ENCODE results near the gene SPATA6. TPM values are rescaled to one million over a fixed set of nuclear protein-coding genes. Genes with fewer than 3 reads are reported as not detected.
"Not testable (repeated sequence)": the region's sequence is repeated elsewhere in the genome, so short reads cannot be mapped to it uniquely, and the experiment has no call there.

The SPATA6 gene
- total and polyA plus RNA-seq, 12 donors: 1.7 to 13.6 (median 8.6) TPM

- H3K4me1 ChIP-seq: no peaks in the 10 kb centered on the region
- intact Hi-C loops (cut with DNase I): no loop called here
- H3K27me3 ChIP-seq: peaks cover 0 to 14% (median 0%) of the 10 kb centered on the region in 7 donors
- no peak overlapping the region for H3K4me3 ChIP-seq
- no peaks in the 10 kb centered on the region for H3K9me3 ChIP-seq
- no peaks in the 10 kb centered on the region for H3K36me3 ChIP-seq
- H3K27ac ChIP-seq: no peak overlapping the region
- DNase-seq (no peak), ATAC-seq (no peak)
- TF ChIP-seq CTCF (IDR thresholded peaks at IDR 0.05): no peak
Measured at GRCh38 chr1:48480504-48480903, 8.5 kb upstream of the SPATA6 start.

- H3K36me3 ChIP-seq; H3K9me3 ChIP-seq; intact Hi-C loops (cut with DNase I); DNase-seq; H3K4me1 ChIP-seq; H3K4me3 ChIP-seq; ATAC-seq; H3K27ac ChIP-seq: not testable (repeated sequence)
- H3K27me3 ChIP-seq: peaks cover 0 to 14% (median 0%) of the 10 kb centered on the region in 7 donors
- WGBS, 2 donors: 58 to 100% methylated on average over 1 to 2 of the region's 4 CpGs
Measured at GRCh38 chr1:48480023-48480422, 8.0 kb upstream of the SPATA6 start.

GRCh38 chr1:48472638-48473037 is 634 bp upstream of the SPATA6 start:
- no peak for DNase-seq
- Histone ChIP-seq H3K36me3 (no peaks in the 10 kb centered on the region), H3K27ac (peak overlapping the region; percentile 84 to 92 (median 88)), H3K4me3 (peak overlapping the region; percentile 69 to 89 (median 78)), H3K27me3 (no peaks in the 10 kb centered on the region), H3K4me1 (peaks cover 3 to 35% (median 33%) of the 10 kb centered on the region in 9 donors), H3K9me3 (no peaks in the 10 kb centered on the region)
- TF ChIP-seq CTCF (IDR thresholded peaks at IDR 0.05): no peak
- ATAC-seq: no peak
- WGBS, 2 donors: 35 to 51% methylated on average over 5 of the region's 5 CpGs
- intact Hi-C loops (cut with DNase I): no loop called here

- no peak for ATAC-seq
- no peaks in the 10 kb centered on the region for H3K36me3 ChIP-seq
- H3K4me3 ChIP-seq: peak overlapping the region; percentile 69 to 89 (median 78)
- DNase-seq: peak in 1 of 2 donors; percentile 5
- TF ChIP-seq CTCF (IDR thresholded peaks at IDR 0.05): no peak
- WGBS, 2 donors: 16 to 20% methylated on average over 17 of the region's 17 CpGs
- peak overlapping the region; percentile 84 to 92 (median 88) for H3K27ac ChIP-seq
- intact Hi-C loops (cut with DNase I): no loop called here
- no peaks in the 10 kb centered on the region for H3K9me3 ChIP-seq
- H3K27me3 ChIP-seq: no peaks in the 10 kb centered on the region
- H3K4me1 ChIP-seq: peaks cover 3 to 38% (median 33%) of the 10 kb centered on the region in 9 donors
Measured at GRCh38 chr1:48470950-48471690, 884 bp downstream of the SPATA6 start.

GRCh38 chr1:48470481-48470855 is 1.5 kb downstream of the SPATA6 start:
- H3K4me3 ChIP-seq: peak overlapping the region in 9 of 10 donors; percentile 69 to 89 (median 79)
- WGBS, 2 donors: 15 to 23% methylated on average over 6 of the region's 6 CpGs
- peak overlapping the region; percentile 84 to 92 (median 88) for H3K27ac ChIP-seq
- TF ChIP-seq CTCF (IDR thresholded peaks at IDR 0.05): no peak
- H3K27me3 ChIP-seq: no peaks in the 10 kb centered on the region
- H3K4me1 ChIP-seq: peaks cover 3 to 38% (median 33%) of the 10 kb centered on the region in 9 donors
- peak in 4 of 8 donors; percentile 25 to 43 (median 32) for ATAC-seq
- intact Hi-C loops (cut with DNase I): no loop called here
- H3K36me3 ChIP-seq: no peaks in the 10 kb centered on the region
- DNase-seq: peak; percentile 28 to 47
- H3K9me3 ChIP-seq: no peaks in the 10 kb centered on the region
